ENCODE results near the gene BIRC6. TPM values are rescaled to one million over a fixed set of nuclear protein-coding genes. Genes with fewer than 3 reads are reported as not detected.
"Not testable (repeated sequence)": the region's sequence is repeated elsewhere in the genome, so short reads cannot be mapped to it uniquely, and the experiment has no call there.

Gene BIRC6
- total RNA-seq, 1 donor from 2014 or later: 53.6 TPM

- no peak overlapping the region for H3K4me3 ChIP-seq (ENCODE audit: low read depth, low read length)
- TF ChIP-seq, protein P1, sequence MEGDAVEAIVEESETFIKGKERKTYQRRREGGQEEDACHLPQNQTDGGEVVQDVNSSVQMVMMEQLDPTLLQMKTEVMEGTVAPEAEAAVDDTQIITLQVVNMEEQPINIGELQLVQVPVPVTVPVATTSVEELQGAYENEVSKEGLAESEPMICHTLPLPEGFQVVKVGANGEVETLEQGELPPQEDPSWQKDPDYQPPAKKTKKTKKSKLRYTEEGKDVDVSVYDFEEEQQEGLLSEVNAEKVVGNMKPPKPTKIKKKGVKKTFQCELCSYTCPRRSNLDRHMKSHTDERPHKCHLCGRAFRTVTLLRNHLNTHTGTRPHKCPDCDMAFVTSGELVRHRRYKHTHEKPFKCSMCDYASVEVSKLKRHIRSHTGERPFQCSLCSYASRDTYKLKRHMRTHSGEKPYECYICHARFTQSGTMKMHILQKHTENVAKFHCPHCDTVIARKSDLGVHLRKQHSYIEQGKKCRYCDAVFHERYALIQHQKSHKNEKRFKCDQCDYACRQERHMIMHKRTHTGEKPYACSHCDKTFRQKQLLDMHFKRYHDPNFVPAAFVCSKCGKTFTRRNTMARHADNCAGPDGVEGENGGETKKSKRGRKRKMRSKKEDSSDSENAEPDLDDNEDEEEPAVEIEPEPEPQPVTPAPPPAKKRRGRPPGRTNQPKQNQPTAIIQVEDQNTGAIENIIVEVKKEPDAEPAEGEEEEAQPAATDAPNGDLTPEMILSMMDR (conservative IDR thresholded peaks at IDR 0.05; ENCODE audit: low read depth, low read length): no peak
- DNase-seq (ENCODE audit: low read depth): no peak
These were observed 275.3 kb downstream of the BIRC6 start for GRCh38 chr2:32632089-32632488.

GRCh38 chr2:32633040-32633439, 276.2 kb downstream of the BIRC6 start:
- TF ChIP-seq, protein P1 (conservative IDR thresholded peaks at IDR 0.05; ENCODE audit: low read depth, low read length): no peak
- H3K4me3 ChIP-seq (ENCODE audit: low read depth, low read length): no peak overlapping the region
- no peak for DNase-seq (ENCODE audit: low read depth)

DNA sequence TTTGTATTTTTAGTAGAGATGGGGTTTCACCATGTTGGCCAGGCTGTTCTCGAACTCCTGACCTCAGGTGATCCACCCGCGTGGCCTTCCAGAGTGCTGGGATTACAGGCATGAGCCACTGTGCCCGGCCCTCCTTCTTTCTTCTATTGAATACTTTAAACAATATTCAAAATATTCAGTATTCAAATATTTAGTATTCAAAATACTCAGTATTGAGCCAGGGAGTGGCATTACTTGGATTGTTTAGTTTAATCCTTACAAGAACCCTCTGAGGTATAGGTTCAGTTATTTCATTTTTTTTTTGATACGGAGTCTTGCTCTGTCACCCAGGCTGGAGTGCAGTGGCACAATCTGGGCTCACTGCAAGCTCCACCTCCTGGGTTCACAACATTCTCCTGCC, 281.7 kb downstream of the BIRC6 start:
- H3K4me3 ChIP-seq (ENCODE audit: low read depth, low read length); DNase-seq (ENCODE audit: low read depth): not testable (repeated sequence)

- DNase-seq (ENCODE audit: low read depth): no peak
These were observed 284.4 kb downstream of the BIRC6 start for GRCh38 chr2:32641180-32641579.

GRCh38 chr2:32647180-32647651, 290.4 kb downstream of the BIRC6 start:
- no peak for DNase-seq (ENCODE audit: low read depth)
- H3K4me3 ChIP-seq (ENCODE audit: low read depth, low read length): no peak overlapping the region

More at GRCh38 chr2:32641180-32641579, 284.4 kb downstream of the BIRC6 start:
- TF ChIP-seq, protein P1 (conservative IDR thresholded peaks at IDR 0.05; ENCODE audit: low read depth, low read length): no peak
- no peak overlapping the region for H3K4me3 ChIP-seq (ENCODE audit: low read depth, low read length)

DNA sequence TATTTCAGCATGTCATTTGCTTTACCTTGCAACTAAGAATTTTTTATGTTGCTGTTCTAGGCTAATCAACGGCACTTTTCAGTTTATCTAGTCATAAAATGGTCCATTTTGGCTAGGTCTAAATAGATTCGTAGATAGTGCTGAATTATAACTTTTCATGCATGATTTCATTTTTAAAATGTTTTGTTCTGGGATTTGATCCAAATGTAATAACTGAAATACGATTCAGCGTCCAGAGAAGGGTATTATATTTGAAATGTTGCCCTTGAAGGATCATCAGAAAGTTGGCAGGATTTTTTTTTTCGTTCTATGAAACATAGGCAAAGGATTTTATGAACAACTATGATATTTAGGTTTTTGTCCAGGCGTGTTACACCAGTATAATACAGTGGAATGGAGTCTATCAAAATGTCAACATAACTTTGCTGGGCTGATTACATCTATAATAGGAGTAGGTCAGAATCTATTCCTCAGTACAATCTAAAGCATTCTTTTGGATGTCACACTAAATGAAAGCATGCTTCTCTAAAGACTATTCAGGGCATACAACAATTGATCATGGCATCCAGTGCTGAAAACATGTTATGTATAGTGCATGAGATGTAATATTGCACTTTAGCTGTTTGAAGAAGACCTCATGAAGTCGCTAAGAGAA, 295.9 kb downstream of the BIRC6 start:
- no peak for DNase-seq (ENCODE audit: low read depth)
- TF ChIP-seq, protein P1 (conservative IDR thresholded peaks at IDR 0.05; ENCODE audit: low read depth, low read length): no peak

More at GRCh38 chr2:32647180-32647651, 290.4 kb downstream of the BIRC6 start:
- TF ChIP-seq, protein P1 (conservative IDR thresholded peaks at IDR 0.05; ENCODE audit: low read depth, low read length): no peak

DNA sequence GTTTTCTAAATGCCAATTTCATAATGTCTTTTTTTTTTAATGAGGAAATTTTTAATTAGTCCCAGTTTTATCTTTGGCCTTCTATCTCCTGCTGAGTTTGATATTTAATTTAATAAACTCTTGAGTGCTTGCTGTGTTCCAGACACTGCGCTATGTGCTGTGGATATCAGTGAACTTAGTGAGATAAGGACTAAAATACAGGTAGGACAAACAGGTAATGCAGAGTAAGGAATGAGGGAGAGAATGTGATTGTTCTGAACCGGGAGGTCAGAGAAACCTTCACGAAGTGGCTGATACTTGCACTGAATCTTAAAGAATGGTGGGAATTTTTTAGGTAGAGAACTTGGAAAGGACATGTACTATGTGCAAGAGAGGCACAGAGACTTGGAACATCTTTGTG, 299.2 kb downstream of the BIRC6 start:
- H3K4me3 ChIP-seq (ENCODE audit: low read depth, low read length): no peak overlapping the region
- TF ChIP-seq, protein P1 (conservative IDR thresholded peaks at IDR 0.05; ENCODE audit: low read depth, low read length): no peak
- DNase-seq (ENCODE audit: low read depth): no peak

More for the DNA sequence above, 295.9 kb downstream of the BIRC6 start:
- no peak overlapping the region for H3K4me3 ChIP-seq (ENCODE audit: low read depth, low read length)
